GM18861 (cell line): ENCODE results near the gene BTK.
A peak's percentile ranks its signal among the peaks of the same experiment; 100 is the strongest.
"Not testable (repeated sequence)": the region's sequence is repeated elsewhere in the genome, so short reads cannot be mapped to it uniquely, and the experiment has no call there.

Experiments
- ATAC-seq: cut with Tn5 transposase; IDR thresholded peaks from one replicate; pipeline ENCODE4 v1.9.1; 2021; ENCODE audit not compliant: unreplicated experiment

The BTK gene

DNA sequence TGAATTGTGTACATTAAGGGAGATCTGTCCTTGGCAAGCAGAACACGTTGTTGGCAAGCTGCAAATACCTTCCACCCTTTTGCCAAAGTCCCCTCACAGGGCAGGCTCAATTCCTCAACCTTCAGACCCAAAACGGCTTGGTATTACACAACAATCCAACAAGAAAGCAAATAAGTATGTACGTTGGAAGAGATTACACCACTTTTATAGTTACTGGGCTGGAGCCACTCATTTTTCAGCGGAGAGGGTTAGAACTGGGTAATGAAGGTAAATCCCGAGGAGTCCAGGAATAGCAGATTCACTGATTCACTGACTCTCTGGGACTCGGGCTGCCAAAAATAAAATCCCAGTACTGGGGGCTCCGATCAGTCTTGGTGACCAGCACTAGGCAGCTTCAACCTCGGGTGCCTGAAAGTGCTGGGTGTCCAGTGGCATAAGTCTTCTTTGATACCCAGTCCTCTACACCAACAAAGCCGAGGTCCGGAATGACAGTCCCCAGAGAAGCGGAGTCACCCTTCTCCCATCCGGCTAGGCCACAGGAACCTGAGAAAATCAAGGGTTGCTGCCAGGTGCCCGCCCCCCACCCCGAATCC, 38.0 kb downstream of the BTK start:
- peak; percentile 4 for ATAC-seq

- no peak for ATAC-seq
These were observed 48.2 kb downstream of the BTK start for GRCh38 chrX:101337776-101338271.

DNA sequence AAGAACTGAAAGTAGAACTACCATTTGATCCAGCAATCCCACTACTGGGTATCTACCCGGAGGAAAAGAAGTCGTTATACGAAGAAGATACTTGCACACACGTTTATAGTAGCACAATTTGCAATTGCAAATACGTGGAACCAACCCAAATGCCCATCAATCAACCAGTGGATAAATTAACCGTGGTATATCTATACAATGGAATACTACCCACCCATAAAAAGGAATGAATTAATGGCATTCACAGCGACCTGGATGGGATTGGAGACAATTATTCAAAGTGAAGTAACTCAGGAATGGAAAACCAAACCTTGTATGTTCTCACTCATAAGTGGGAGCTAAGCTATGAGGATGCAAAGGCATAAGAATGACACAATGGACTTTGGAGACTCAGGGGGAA, 51.7 kb downstream of the BTK start:
- ATAC-seq, result not testable (repeated sequence)

DNA sequence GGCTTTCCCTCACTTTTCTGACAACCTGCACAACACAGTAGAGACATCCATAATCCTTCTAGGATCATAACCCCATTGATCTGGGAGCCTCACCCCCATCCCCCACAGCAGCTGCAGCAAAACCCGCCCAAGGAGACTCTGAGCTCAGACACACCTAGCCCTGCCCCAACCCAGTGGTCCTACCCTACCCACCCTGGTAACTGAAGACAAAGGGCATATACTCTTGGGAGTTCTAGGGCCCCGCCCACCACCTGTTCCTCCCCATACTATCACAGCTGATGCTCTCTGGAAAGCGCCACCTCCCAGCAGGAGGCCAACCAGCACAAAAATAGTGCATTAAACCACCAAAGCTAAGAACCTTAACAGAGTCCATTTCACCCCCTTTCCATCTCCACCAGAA, 59.4 kb downstream of the BTK start:
- ATAC-seq, result not testable (repeated sequence)

DNA sequence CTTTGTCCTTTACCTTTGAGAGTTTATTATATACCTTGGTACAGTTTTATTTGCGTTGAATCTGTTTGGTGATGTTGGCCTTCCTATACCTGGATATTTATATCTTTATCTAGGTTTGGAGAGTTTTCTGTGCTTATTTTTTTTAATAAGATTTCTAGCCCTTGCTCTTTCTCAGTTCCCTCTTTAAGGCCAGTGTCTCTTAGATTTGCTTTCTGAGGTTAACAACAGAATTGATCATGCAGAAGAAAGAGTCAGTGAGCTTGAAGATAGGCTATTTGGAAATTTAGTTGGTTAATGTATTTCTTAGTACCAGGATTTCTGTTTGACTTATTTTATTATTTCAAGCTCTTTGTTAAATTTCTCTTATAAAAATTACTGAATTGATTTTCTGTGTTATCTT, 82.2 kb downstream of the BTK start:
- ATAC-seq, result no peak
